IPS DF 6.9 (cell line): ENCODE measurements around the gene SPG11.

Experiments
- DNase-seq: peaks from one replicate; pipeline ENCODE4 v3.0.0-alpha.2; 2013; ENCODE audit warnings: low read depth, low spot score
- H3K27ac ChIP-seq: one replicate; pipeline ENCODE4 v1.5.1; 2013; ENCODE audit warnings: low read length, control low read depth
- H3K27me3 ChIP-seq: 2 replicates; pipeline ENCODE4 v1.6.1; 2013; ENCODE audit warnings: mild to moderate bottlenecking, low read length; ENCODE audit not compliant: control insufficient read depth, insufficient read depth
- H3K36me3 ChIP-seq: 2 replicates; pipeline ENCODE4 v1.6.1; 2013; ENCODE audit warnings: low read length; ENCODE audit not compliant: control insufficient read depth, insufficient read depth
- H3K4me1 ChIP-seq: 2 replicates; pipeline ENCODE4 v1.6.1; 2013; ENCODE audit warnings: low read length; ENCODE audit not compliant: control insufficient read depth, insufficient read depth
- H3K4me3 ChIP-seq: 2 replicates; pipeline ENCODE4 v1.5.1; 2013; ENCODE audit warnings: mild to moderate bottlenecking, low read length
- H3K9me3 ChIP-seq: 2 replicates; pipeline ENCODE4 v1.6.1; 2013; ENCODE audit warnings: low read length, inconsistent platforms; ENCODE audit not compliant: control insufficient read depth, insufficient read depth
- WGBS: extraction: QIAGEN DNeasy Blood & Tissue Kit; methylation state at CpG from one replicate; pipeline ENCODE4 v1.1.7; 2013; ENCODE audit warnings: mixed read lengths, missing lambda C conversion rate; ENCODE audit not compliant: insufficient read length, insufficient coverage; 5-methylcytosine and 5-hydroxymethylcytosine counted together

SPG11 gene

GRCh38 chr15:44529864-44530604 lies 133.4 kb downstream of the SPG11 start:
- no CpG with 5 or more reads among the region's 10 CpGs for WGBS
- H3K9me3 ChIP-seq: no peaks in the 10 kb centered on the region
- DNase-seq: no peak

GRCh38 chr15:44527241-44527640 lies 136.2 kb downstream of the SPG11 start:
- no CpG with 5 or more reads among the region's 2 CpGs for WGBS
- Histone ChIP-seq H3K9me3 (no peaks in the 10 kb centered on the region), H3K27me3 (no peaks in the 10 kb centered on the region), H3K4me1 (no peaks in the 10 kb centered on the region), H3K27ac (no peak overlapping the region), H3K4me3 (no peak overlapping the region), H3K36me3 (peaks cover 4% of the 10 kb centered on the region; the same call in 1 of the 2 replicates)
- DNase-seq: no peak

More at GRCh38 chr15:44529864-44530604, 133.4 kb downstream of the SPG11 start:
- Histone ChIP-seq H3K36me3 (no peaks in the 10 kb centered on the region), H3K4me1 (no peaks in the 10 kb centered on the region), H3K27me3 (no peaks in the 10 kb centered on the region), H3K4me3 (no peak overlapping the region), H3K27ac (no peak overlapping the region)

- H3K36me3 ChIP-seq: peaks cover 4% of the 10 kb centered on the region; the same call in 1 of the 2 replicates
- WGBS: no CpG with 5 or more reads among the region's 1 CpG
- no peaks in the 10 kb centered on the region for H3K4me1 ChIP-seq
- DNase-seq: no peak
- H3K9me3 ChIP-seq: no peaks in the 10 kb centered on the region
- H3K4me3 ChIP-seq: no peak overlapping the region
- H3K27ac ChIP-seq: no peak overlapping the region
- H3K27me3 ChIP-seq: no peaks in the 10 kb centered on the region
Measured at GRCh38 chr15:44525018-44525417, 138.4 kb downstream of the SPG11 start.

GRCh38 chr15:44519537-44519936 lies 143.9 kb downstream of the SPG11 start:
- WGBS: no CpG with 5 or more reads among the region's 6 CpGs
- Histone ChIP-seq H3K4me1 (no peaks in the 10 kb centered on the region), H3K27me3 (no peaks in the 10 kb centered on the region), H3K9me3 (no peaks in the 10 kb centered on the region), H3K4me3 (no peak overlapping the region), H3K27ac (no peak overlapping the region), H3K36me3 (peaks cover 4% of the 10 kb centered on the region; the same call in 1 of the 2 replicates)
- no peak for DNase-seq

- DNase-seq: no peak
- Histone ChIP-seq H3K4me3 (no peak overlapping the region), H3K27ac (no peak overlapping the region), H3K4me1 (no peaks in the 10 kb centered on the region), H3K36me3 (no peaks in the 10 kb centered on the region), H3K9me3 (no peaks in the 10 kb centered on the region), H3K27me3 (no peaks in the 10 kb centered on the region)
Measured at GRCh38 chr15:44516436-44516835, 147.0 kb downstream of the SPG11 start.
